ENCODE data around the gene CLEC2D. TPM values are rescaled to one million over a fixed set of nuclear protein-coding genes. Genes with fewer than 3 reads are reported as not detected.

The CLEC2D gene
- total and polyA plus RNA-seq, 2 donors (not counting 1 experiment from before 2014, with no cell fraction given): 2.5 to 5.1 TPM

- no peaks in the 10 kb centered on the region for H3K27me3 ChIP-seq (ENCODE audit: control insufficient read depth, insufficient read depth, low read length)
- no peak overlapping the region for H3K4me2 ChIP-seq (ENCODE audit: extremely low read depth, insufficient read depth, low read length)
- H3K4me3 ChIP-seq (replicated peaks in 1 of 4; ENCODE audit: control extremely low read depth in 1 of 4, insufficient read depth in 1 of 4, low read depth in 3 of 4, low read length in 4 of 4): no peak overlapping the region
- H2AFZ ChIP-seq (ENCODE audit: low read length): no peak overlapping the region
- TF ChIP-seq CTCF (conservative IDR thresholded peaks at IDR 0.05 in 1 of 2, IDR thresholded peaks at IDR 0.05 in 1 of 2; ENCODE audit: low read depth in 1 of 2, low read length in 2 of 2) (no peak), EZH2 (IDR thresholded peaks at IDR 0.05; ENCODE audit: low read length, missing control alignments) (no peak)
- H4K20me1 ChIP-seq (ENCODE audit: control insufficient read depth, extremely low read depth, insufficient read depth, low read length): no peaks in the 10 kb centered on the region
- no peaks in the 10 kb centered on the region for H3K4me1 ChIP-seq (ENCODE audit: control insufficient read depth, extremely low read depth, insufficient read depth, low read length)
- no peak for DNase-seq (ENCODE audit: low read depth in 2 of 2)
- no peak overlapping the region for H3K27ac ChIP-seq (ENCODE audit: insufficient read depth, low read length)
- no peaks in the 10 kb centered on the region for H3K36me3 ChIP-seq (ENCODE audit: control insufficient read depth, insufficient read depth, low read length)
- H3K9me3 ChIP-seq (ENCODE audit: control insufficient read depth, insufficient read depth, low read depth, low read length): no peaks in the 10 kb centered on the region
- no peak overlapping the region for H3K9ac ChIP-seq (ENCODE audit: insufficient read depth, low read length)
- no peaks in the 10 kb centered on the region for H3K79me2 ChIP-seq (ENCODE audit: control insufficient read depth, insufficient read depth, low read length)
Observed at GRCh38 chr12:9727813-9728212, 58.3 kb downstream of the CLEC2D start.

- H3K36me3 ChIP-seq (ENCODE audit: control insufficient read depth, insufficient read depth, low read length): no peaks in the 10 kb centered on the region
- no peak overlapping the region for H3K27ac ChIP-seq (ENCODE audit: insufficient read depth, low read length)
- no peaks in the 10 kb centered on the region for H3K79me2 ChIP-seq (ENCODE audit: control insufficient read depth, insufficient read depth, low read length)
- TF ChIP-seq CTCF (conservative IDR thresholded peaks at IDR 0.05 in 1 of 2, IDR thresholded peaks at IDR 0.05 in 1 of 2; ENCODE audit: low read depth in 1 of 2, low read length in 2 of 2) (no peak), EZH2 (IDR thresholded peaks at IDR 0.05; ENCODE audit: low read length, missing control alignments) (no peak)
- no peak overlapping the region for H2AFZ ChIP-seq (ENCODE audit: low read length)
- H4K20me1 ChIP-seq (ENCODE audit: control insufficient read depth, extremely low read depth, insufficient read depth, low read length): no peaks in the 10 kb centered on the region
- H3K4me2 ChIP-seq (ENCODE audit: extremely low read depth, insufficient read depth, low read length): no peak overlapping the region
- no peak for DNase-seq (ENCODE audit: low read depth in 2 of 2)
- no peak overlapping the region for H3K9ac ChIP-seq (ENCODE audit: insufficient read depth, low read length)
- no peaks in the 10 kb centered on the region for H3K9me3 ChIP-seq (ENCODE audit: control insufficient read depth, insufficient read depth, low read depth, low read length)
- no peaks in the 10 kb centered on the region for H3K27me3 ChIP-seq (ENCODE audit: control insufficient read depth, insufficient read depth, low read length)
- H3K4me1 ChIP-seq (ENCODE audit: control insufficient read depth, extremely low read depth, insufficient read depth, low read length): no peaks in the 10 kb centered on the region
- H3K4me3 ChIP-seq (replicated peaks in 1 of 4; ENCODE audit: control extremely low read depth in 1 of 4, insufficient read depth in 1 of 4, low read depth in 3 of 4, low read length in 4 of 4): no peak overlapping the region
Observed at GRCh38 chr12:9729082-9729481, 59.6 kb downstream of the CLEC2D start.

GRCh38 chr12:9730011-9730410 is 60.5 kb downstream of the CLEC2D start:
- H2AFZ ChIP-seq (ENCODE audit: low read length): no peak overlapping the region
- no peaks in the 10 kb centered on the region for H3K9me3 ChIP-seq (ENCODE audit: control insufficient read depth, insufficient read depth, low read depth, low read length)
- H3K9ac ChIP-seq (ENCODE audit: insufficient read depth, low read length): no peak overlapping the region
- no peaks in the 10 kb centered on the region for H3K79me2 ChIP-seq (ENCODE audit: control insufficient read depth, insufficient read depth, low read length)
- H3K4me1 ChIP-seq (ENCODE audit: control insufficient read depth, extremely low read depth, insufficient read depth, low read length): no peaks in the 10 kb centered on the region
- no peak for DNase-seq (ENCODE audit: low read depth in 2 of 2)
- H3K27me3 ChIP-seq (ENCODE audit: control insufficient read depth, insufficient read depth, low read length): no peaks in the 10 kb centered on the region
- no peaks in the 10 kb centered on the region for H4K20me1 ChIP-seq (ENCODE audit: control insufficient read depth, extremely low read depth, insufficient read depth, low read length)
- TF ChIP-seq EZH2 (IDR thresholded peaks at IDR 0.05; ENCODE audit: low read length, missing control alignments) (no peak), CTCF (conservative IDR thresholded peaks at IDR 0.05 in 1 of 2, IDR thresholded peaks at IDR 0.05 in 1 of 2; ENCODE audit: low read depth in 1 of 2, low read length in 2 of 2) (no peak)
- H3K27ac ChIP-seq (ENCODE audit: insufficient read depth, low read length): no peak overlapping the region
- no peak overlapping the region for H3K4me3 ChIP-seq (replicated peaks in 1 of 4; ENCODE audit: control extremely low read depth in 1 of 4, insufficient read depth in 1 of 4, low read depth in 3 of 4, low read length in 4 of 4)
- H3K36me3 ChIP-seq (ENCODE audit: control insufficient read depth, insufficient read depth, low read length): no peaks in the 10 kb centered on the region
- no peak overlapping the region for H3K4me2 ChIP-seq (ENCODE audit: extremely low read depth, insufficient read depth, low read length)

Data from fibroblast of lung (primary cell).